GM06990 (cell line): ENCODE results near the gene BCAR1.

Experiments used
- DNase-seq: peaks from one replicate; pipeline ENCODE4 v3.0.0-alpha.2; 2011; ENCODE audit not compliant: insufficient read length; ENCODE audit errors: extremely low read depth
- H3K27me3 ChIP-seq: replicated peaks from 2 replicates; pipeline ENCODE4 v1.6.0; 2011; ENCODE audit warnings: low read length; ENCODE audit not compliant: control insufficient read depth, insufficient read depth
- H3K36me3 ChIP-seq: 2 replicates; pipeline ENCODE4 v1.5.1; 2011; ENCODE audit warnings: low read length; ENCODE audit not compliant: control insufficient read depth, insufficient read depth
- H3K4me3 ChIP-seq: replicated peaks from 2 replicates; pipeline ENCODE4 v1.5.1; 2011; ENCODE audit warnings: low read depth, mild to moderate bottlenecking, control low read depth, low read length
- TF ChIP-seq, protein P1 (sequence below): IDR thresholded peaks from 2 replicates; pipeline ENCODE4 v1.5.1; 2011; ENCODE audit warnings: low read length, control low read depth, mild to moderate bottlenecking, inconsistent platforms; ENCODE audit not compliant: insufficient read depth, poor library complexity, severe bottlenecking

Gene BCAR1

DNA sequence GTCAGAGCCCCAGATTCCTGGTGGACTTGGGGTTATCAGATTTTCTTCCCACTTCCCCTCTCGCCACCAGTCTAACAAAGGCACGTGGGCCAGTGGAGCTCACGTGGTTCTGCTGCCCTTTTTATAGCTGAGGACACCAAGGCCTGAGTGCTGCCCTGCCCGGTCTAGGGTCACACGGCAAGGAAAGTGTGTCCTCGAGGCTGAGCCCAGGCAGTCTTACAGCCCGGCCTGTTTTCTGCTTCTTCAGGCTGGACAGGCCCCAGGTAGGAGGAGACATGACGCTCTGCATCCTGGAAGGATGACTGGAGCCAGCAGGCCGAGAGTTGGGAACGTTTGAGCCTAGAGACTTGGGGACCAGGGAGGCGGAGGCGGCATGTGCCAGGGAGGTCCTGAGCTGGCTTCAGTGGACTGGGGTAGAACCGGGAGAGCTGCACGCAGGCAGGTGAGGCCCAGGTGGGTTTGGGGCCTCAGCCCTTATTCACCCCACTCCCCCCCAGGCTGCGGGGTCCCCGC is 29.1 kb downstream of the BCAR1 start:
- no peaks in the 10 kb centered on the region for H3K27me3 ChIP-seq
- DNase-seq: no peak
- TF ChIP-seq, protein P1, sequence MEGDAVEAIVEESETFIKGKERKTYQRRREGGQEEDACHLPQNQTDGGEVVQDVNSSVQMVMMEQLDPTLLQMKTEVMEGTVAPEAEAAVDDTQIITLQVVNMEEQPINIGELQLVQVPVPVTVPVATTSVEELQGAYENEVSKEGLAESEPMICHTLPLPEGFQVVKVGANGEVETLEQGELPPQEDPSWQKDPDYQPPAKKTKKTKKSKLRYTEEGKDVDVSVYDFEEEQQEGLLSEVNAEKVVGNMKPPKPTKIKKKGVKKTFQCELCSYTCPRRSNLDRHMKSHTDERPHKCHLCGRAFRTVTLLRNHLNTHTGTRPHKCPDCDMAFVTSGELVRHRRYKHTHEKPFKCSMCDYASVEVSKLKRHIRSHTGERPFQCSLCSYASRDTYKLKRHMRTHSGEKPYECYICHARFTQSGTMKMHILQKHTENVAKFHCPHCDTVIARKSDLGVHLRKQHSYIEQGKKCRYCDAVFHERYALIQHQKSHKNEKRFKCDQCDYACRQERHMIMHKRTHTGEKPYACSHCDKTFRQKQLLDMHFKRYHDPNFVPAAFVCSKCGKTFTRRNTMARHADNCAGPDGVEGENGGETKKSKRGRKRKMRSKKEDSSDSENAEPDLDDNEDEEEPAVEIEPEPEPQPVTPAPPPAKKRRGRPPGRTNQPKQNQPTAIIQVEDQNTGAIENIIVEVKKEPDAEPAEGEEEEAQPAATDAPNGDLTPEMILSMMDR: no peak
- H3K4me3 ChIP-seq: no peak overlapping the region
- no peaks in the 10 kb centered on the region for H3K36me3 ChIP-seq

DNA sequence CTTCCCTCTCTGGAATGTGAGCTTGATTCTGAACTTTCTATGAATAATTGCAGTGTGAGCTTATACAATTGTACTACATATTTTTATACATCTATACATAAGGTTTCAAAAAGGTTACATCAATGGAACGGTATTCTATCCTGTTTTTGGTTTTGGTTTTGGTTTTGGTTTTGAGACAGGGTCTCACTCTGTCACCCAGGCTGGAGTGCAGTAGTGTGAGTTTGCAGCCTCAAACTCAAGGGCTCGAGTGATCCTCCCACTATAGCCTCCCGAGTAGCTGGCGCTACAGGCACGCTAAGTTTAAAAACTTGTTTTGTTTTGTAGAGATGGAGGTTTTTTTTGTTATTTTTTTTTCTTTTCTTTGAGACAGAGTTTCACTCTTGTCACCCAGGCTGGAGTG is 31.6 kb downstream of the BCAR1 start:
- H3K4me3 ChIP-seq: no peak overlapping the region
- no peaks in the 10 kb centered on the region for H3K27me3 ChIP-seq
- no peaks in the 10 kb centered on the region for H3K36me3 ChIP-seq
- TF ChIP-seq, protein P1: no peak
- no peak for DNase-seq

DNA sequence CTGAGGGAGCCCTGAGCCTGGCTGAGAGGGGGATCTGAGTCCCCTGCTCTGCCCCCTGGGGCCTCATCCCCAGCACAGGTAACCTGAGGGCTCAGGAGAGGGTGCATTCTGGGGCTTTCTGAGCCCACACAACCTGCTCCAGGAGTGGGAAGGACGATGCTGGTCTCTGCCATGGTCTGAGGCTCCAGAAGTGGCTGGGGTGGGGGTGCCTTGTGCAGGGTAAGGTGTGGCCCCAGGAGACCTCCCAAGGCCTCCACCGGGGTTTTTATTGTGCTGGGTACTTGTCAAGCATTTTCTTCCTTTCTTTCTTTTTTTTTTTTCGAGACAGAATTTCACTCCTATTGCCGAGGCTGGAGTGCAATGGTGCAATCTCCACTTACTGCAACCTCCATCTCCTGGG is 32.3 kb downstream of the BCAR1 start:
- Histone ChIP-seq H3K27me3 (no peaks in the 10 kb centered on the region), H3K36me3 (no peaks in the 10 kb centered on the region), H3K4me3 (no peak overlapping the region)
- DNase-seq: no peak
- TF ChIP-seq, protein P1: no peak

DNA sequence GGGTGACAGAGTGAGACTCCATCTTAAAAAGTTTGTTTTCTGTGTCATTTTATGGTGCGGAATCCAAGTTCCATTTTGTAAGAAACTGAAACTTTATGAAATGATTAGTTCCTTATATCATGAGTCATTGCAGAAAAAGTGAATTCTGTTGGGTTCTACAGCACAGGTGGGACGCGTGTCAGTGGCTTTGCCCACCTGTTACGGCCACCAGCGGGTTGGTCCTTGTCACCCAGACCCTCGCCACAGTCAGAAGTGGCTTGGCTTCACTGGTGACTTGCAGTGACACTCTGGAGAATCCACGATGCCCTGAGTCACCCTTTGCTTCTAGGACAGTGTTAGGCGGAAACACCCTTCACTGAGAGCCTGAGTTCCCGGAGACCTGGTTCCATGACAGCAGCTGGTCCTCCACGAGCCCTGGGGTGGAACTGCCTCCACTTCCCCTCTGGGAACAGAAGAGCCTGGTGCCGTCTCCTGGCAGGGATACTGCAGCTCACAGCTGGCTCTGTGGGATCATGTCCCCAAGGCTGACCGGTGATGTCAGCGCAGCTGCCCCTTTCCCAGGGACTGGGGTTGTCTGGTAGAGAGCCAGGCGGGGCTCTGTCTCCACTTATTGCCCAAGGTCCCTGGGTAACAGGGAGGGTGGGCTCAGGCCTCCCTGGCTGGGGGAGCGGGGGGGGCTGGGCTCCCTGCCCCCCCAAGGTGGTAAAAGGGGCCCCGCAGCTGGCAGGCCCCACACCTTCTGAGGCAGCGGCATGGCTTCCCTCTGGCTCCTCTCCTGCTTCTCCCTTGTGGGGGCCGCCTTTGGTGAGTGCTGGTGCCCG is 33.0 kb downstream of the BCAR1 start, which contains the start of gene CTRB1:
Gene CTRB1, plus strand, starts transcription at position 733 of the 821 bp plus-strand sequence. Its CDS starts 20 bp downstream, at position 753.
- Histone ChIP-seq H3K27me3 (no peaks in the 10 kb centered on the region), H3K36me3 (no peaks in the 10 kb centered on the region), H3K4me3 (no peak within 1 kb of the TSS)
- TF ChIP-seq, protein P1: no peak
- peak; percentile 73 for DNase-seq

DNA sequence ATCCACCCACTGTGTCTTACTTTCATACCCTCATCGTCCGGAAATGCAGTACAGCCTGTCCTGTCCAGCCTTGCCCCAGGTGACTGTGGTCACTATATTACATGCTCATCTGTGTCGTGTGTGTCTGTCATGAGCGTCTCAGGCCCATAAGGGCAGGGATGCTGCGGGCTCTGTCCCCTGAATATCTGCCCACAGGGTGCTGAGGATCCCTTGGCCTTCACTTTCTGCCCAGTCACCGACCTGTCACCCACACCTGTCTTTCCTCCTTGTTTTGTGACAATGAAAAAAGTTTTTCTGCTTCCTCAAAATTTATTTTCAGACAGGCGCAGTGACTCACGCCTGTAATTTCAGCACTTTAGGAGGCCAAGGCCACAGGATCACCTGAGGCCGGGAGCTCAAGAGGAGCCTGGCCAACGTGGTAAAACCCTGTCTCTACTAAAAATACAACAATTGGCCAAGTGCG is 34.0 kb downstream of the BCAR1 start:
- TF ChIP-seq, protein P1: no peak
- no peak for DNase-seq
- Histone ChIP-seq H3K36me3 (no peaks in the 10 kb centered on the region), H3K4me3 (no peak overlapping the region), H3K27me3 (no peaks in the 10 kb centered on the region)
